T-cell (primary cell): ENCODE data around the gene FIBCD1. TPM values are rescaled to one million over a fixed set of nuclear protein-coding genes. Genes with fewer than 3 reads are reported as not detected.

Experiments used
- ATAC-seq, 4 experiments: fragments of 200-7000 bp in 3 of 4; fragments of 150-1000 bp in 1 of 4; cut with Tn5 transposase; replicated peaks in 1 of 4; 1 replicate in 3 of 4; 2 replicates in 1 of 4; pipeline ENCODE4 v1.10.0; 2021; ENCODE audit warnings: moderate library complexity in 3 of 4, mild to moderate bottlenecking in 2 of 4, moderate number of reproducible peaks in 1 of 4
- CTCF ChIA-PET, 2 donors: fragments of 300-600 bp; sonication (Branson Sonifier 250); formaldehyde crosslinking; loops; one replicate each; lab custom pipeline; 2022; ENCODE audit warnings: antibody characterized with exemption in 2 of 2; lab: Charles Lee
- POLR2A ChIA-PET, 2 donors: fragments of 300-600 bp; sonication (Branson Sonifier 250); formaldehyde crosslinking; loops; one replicate each; lab custom pipeline; 2022; ENCODE audit warnings: antibody characterized with exemption in 2 of 2; lab: Charles Lee
- DNase-seq, 35 experiments: peaks; one replicate each; pipeline versions ENCODE4 v3.0.0 to v3.0.0-alpha.2; 2013 to 2023
- H3K27ac ChIP-seq: one replicate; pipeline ENCODE4 v1.5.1; 2013; ENCODE audit warnings: low read length
- H3K27me3 ChIP-seq, 2 experiments: replicated peaks in 1 of 2; 1 replicate in 1 of 2; 2 replicates in 1 of 2; pipeline versions ENCODE4 v1.6.1 to v1.7.0; 2013; ENCODE audit warnings: low read length in 1 of 2, mixed read lengths in 1 of 2; ENCODE audit not compliant: control insufficient read depth in 2 of 2, insufficient read depth in 2 of 2; ENCODE audit errors: extremely low read depth in 1 of 2
- H3K36me3 ChIP-seq, 2 donors: 1 replicate in 1 of 2; 2 replicates in 1 of 2; pipeline versions ENCODE4 v1.6.1 to v1.7.0; 2013; ENCODE audit warnings: low read length in 1 of 2; ENCODE audit not compliant: control insufficient read depth in 2 of 2, insufficient read depth in 1 of 2; ENCODE audit errors: extremely low read depth in 1 of 2
- H3K4me1 ChIP-seq, 2 experiments: 1 replicate in 1 of 2; 2 replicates in 1 of 2; pipeline versions ENCODE4 v1.6.1 to v1.7.0; 2013; ENCODE audit warnings: low read length in 2 of 2, mixed read lengths in 1 of 2; ENCODE audit not compliant: insufficient read depth in 2 of 2, control insufficient read depth in 1 of 2; ENCODE audit errors: extremely low read depth in 1 of 2
- H3K4me3 ChIP-seq, 2 donors: 1 replicate in 1 of 2; 2 replicates in 1 of 2; pipeline versions ENCODE4 v1.5.1 to v1.7.0; 2013; ENCODE audit warnings: mild to moderate bottlenecking in 2 of 2, low read length in 1 of 2, moderate library complexity in 1 of 2; ENCODE audit not compliant: control insufficient read depth in 1 of 2; ENCODE audit errors: extremely low read depth in 1 of 2
- H3K9me3 ChIP-seq: 2 replicates; pipeline ENCODE4 v1.7.0; 2013
- H3K27ac Mint-ChIP-seq, 2 donors: one replicate each; pipeline ENCODE4 v1.8.0; 2020 to 2021; ENCODE audit warnings: mild to moderate bottlenecking in 2 of 2, mixed read lengths in 2 of 2
- H3K27me3 Mint-ChIP-seq, 2 donors: one replicate each; pipeline ENCODE4 v1.8.0; 2021 to 2022; ENCODE audit warnings: mixed read lengths in 2 of 2
- H3K36me3 Mint-ChIP-seq: one replicate; pipeline ENCODE4 v1.8.0; 2021; ENCODE audit warnings: mixed read lengths
- H3K4me1 Mint-ChIP-seq, 3 donors: one replicate each; pipeline ENCODE4 v1.8.0; 2020 to 2022; ENCODE audit warnings: mixed read lengths in 3 of 3, mild to moderate bottlenecking in 1 of 3
- H3K4me3 Mint-ChIP-seq, 3 donors: one replicate each; pipeline ENCODE4 v1.8.0; 2020 to 2022; ENCODE audit warnings: mild to moderate bottlenecking in 3 of 3, mixed read lengths in 3 of 3, moderate library complexity in 3 of 3
- H3K9me3 Mint-ChIP-seq, 3 donors: one replicate each; pipeline ENCODE4 v1.8.0; 2020 to 2022; ENCODE audit warnings: mixed read lengths in 3 of 3
- WGBS: methylation state at CpG from one replicate; pipeline ENCODE4 v1.1.5; 2013; ENCODE audit warnings: missing lambda C conversion rate; ENCODE audit not compliant: insufficient coverage; 5-methylcytosine and 5-hydroxymethylcytosine counted together
- total RNA-seq, 35 experiments: library from RNA in 6 of 35; stranded (reverse) in 6 of 35; fragments of 120-200 nt in 1 of 35; gene quantifications; one replicate each; pipeline versions ENCODE4 v1.2.1 to v1.2.4 and lab custom pipeline; 2013 to 2026

Gene FIBCD1
- total RNA-seq, 5 donors from 2014 or later (not counting 1 experiment from before 2014, with no cell fraction given) = not detected

- WGBS = 96% methylated on average over 40 of the region's 47 CpGs
- H3K9me3 ChIP-seq = no peaks in the 10 kb centered on the region
- peaks cover 7 to 53% of the 10 kb centered on the region in 2 donors for H3K36me3 ChIP-seq
- ATAC-seq = no peak
- Mint-ChIP-seq H3K27me3 (no peaks in the 10 kb centered on the region), H3K36me3 (peaks cover 43% of the 10 kb centered on the region), H3K9me3 (no peaks in the 10 kb centered on the region), H3K27ac (no peak overlapping the region), H3K4me3 (no peak overlapping the region), H3K4me1 (no peaks in the 10 kb centered on the region)
- H3K4me1 ChIP-seq = no peaks in the 10 kb centered on the region
- H3K4me3 ChIP-seq = no peak overlapping the region
- H3K27me3 ChIP-seq = no peaks in the 10 kb centered on the region
- ChIA-PET POLR2A (no interaction called here), CTCF (no interaction called here)
- H3K27ac ChIP-seq = no peak overlapping the region
- DNase-seq = no peak
Observed at GRCh38 chr9:130884542-130885483, 54.2 kb downstream of the FIBCD1 start.

- no peaks in the 10 kb centered on the region for H3K4me1 ChIP-seq
- CTCF ChIA-PET = no interaction called here
- no peaks in the 10 kb centered on the region for H3K9me3 ChIP-seq
- Mint-ChIP-seq H3K36me3 (peaks cover 50% of the 10 kb centered on the region), H3K4me1 (no peaks in the 10 kb centered on the region), H3K27me3 (no peaks in the 10 kb centered on the region), H3K27ac (no peak overlapping the region), H3K9me3 (no peaks in the 10 kb centered on the region), H3K4me3 (no peak overlapping the region)
- whole genome bisulfite sequencing = 96% methylated on average over 18 of the region's 25 CpGs
- POLR2A ChIA-PET = no interaction called here
- no peaks in the 10 kb centered on the region for H3K27me3 ChIP-seq
- peaks cover 7 to 60% of the 10 kb centered on the region in 2 donors for H3K36me3 ChIP-seq
- H3K4me3 ChIP-seq = no peak overlapping the region
- H3K27ac ChIP-seq = no peak overlapping the region
- ATAC-seq (no peak), DNase-seq (no peak)
Observed at GRCh38 chr9:130884111-130884531, 54.9 kb downstream of the FIBCD1 start.

DNA sequence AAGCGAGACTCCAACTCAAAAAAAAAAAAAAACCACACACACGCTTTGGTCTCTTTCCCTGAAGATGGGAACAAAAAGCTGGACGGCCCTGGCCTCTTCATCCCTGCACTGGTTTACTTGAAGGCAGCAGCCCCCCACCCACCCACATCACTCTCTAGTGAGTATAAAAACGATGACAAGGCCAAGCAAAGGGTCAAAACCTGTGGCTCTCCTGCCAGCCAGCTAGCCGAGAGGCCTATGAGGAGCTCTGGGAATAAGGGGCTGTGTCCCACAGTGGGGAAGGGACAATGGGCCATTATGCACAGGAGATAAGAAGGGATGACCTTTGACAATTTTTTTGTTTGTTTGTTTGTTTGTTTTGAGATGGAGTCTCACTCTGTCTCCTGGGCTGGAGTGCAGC lies 55.6 kb downstream of the FIBCD1 start:
- no peaks in the 10 kb centered on the region for H3K4me1 ChIP-seq
- no peaks in the 10 kb centered on the region for H3K27me3 Mint-ChIP-seq
- no peaks in the 10 kb centered on the region for H3K27me3 ChIP-seq
- no peaks in the 10 kb centered on the region for H3K9me3 Mint-ChIP-seq
- 100% methylated on average over 2 of the region's 5 CpGs for WGBS
- H3K27ac ChIP-seq = no peak overlapping the region
- no peaks in the 10 kb centered on the region for H3K4me1 Mint-ChIP-seq
- ATAC-seq = no peak
- H3K4me3 ChIP-seq = no peak overlapping the region
- H3K27ac Mint-ChIP-seq = no peak overlapping the region
- DNase-seq = no peak
- ChIA-PET CTCF (no interaction called here), POLR2A (no interaction called here)
- peaks cover 4 to 61% of the 10 kb centered on the region in 2 donors for H3K36me3 ChIP-seq
- no peak overlapping the region for H3K4me3 Mint-ChIP-seq
- no peaks in the 10 kb centered on the region for H3K9me3 ChIP-seq
- H3K36me3 Mint-ChIP-seq = peaks cover 52% of the 10 kb centered on the region

- Mint-ChIP-seq H3K36me3 (peaks cover 53% of the 10 kb centered on the region), H3K9me3 (no peaks in the 10 kb centered on the region), H3K27ac (no peak overlapping the region), H3K4me1 (no peaks in the 10 kb centered on the region), H3K27me3 (no peaks in the 10 kb centered on the region), H3K4me3 (no peak overlapping the region)
- no peak for ATAC-seq
- POLR2A ChIA-PET = no interaction called here
- H3K27me3 ChIP-seq = no peaks in the 10 kb centered on the region
- H3K27ac ChIP-seq = no peak overlapping the region
- H3K4me1 ChIP-seq = no peaks in the 10 kb centered on the region
- CTCF ChIA-PET = no interaction called here
- peaks cover 8 to 60% of the 10 kb centered on the region in 2 donors for H3K36me3 ChIP-seq
- no peaks in the 10 kb centered on the region for H3K9me3 ChIP-seq
- H3K4me3 ChIP-seq = no peak overlapping the region
- DNase-seq = no peak
- 98% methylated on average over 6 of the region's 15 CpGs for WGBS
Observed at GRCh38 chr9:130882696-130883225, 56.3 kb downstream of the FIBCD1 start.

- no peak for DNase-seq
- H3K9me3 ChIP-seq = no peaks in the 10 kb centered on the region
- CTCF ChIA-PET = no interaction called here
- no peak overlapping the region for H3K27ac ChIP-seq
- H3K9me3 Mint-ChIP-seq = no peaks in the 10 kb centered on the region
- no peak overlapping the region for H3K27ac Mint-ChIP-seq
- peaks cover 51% of the 10 kb centered on the region for H3K36me3 Mint-ChIP-seq
- no peaks in the 10 kb centered on the region for H3K4me1 ChIP-seq
- H3K27me3 Mint-ChIP-seq = no peaks in the 10 kb centered on the region
- POLR2A ChIA-PET = no interaction called here
- peaks cover 8 to 55% of the 10 kb centered on the region in 2 donors for H3K36me3 ChIP-seq
- no peaks in the 10 kb centered on the region for H3K27me3 ChIP-seq
- no peaks in the 10 kb centered on the region for H3K4me1 Mint-ChIP-seq
- WGBS = no CpG with 5 or more reads among the region's 6 CpGs
- H3K4me3 Mint-ChIP-seq = no peak overlapping the region
- no peak overlapping the region for H3K4me3 ChIP-seq
- ATAC-seq = no peak
Observed at GRCh38 chr9:130881516-130881915, 57.5 kb downstream of the FIBCD1 start.

GRCh38 chr9:130880599-130881220 lies 58.3 kb downstream of the FIBCD1 start:
- ATAC-seq (no peak), DNase-seq (no peak)
- ChIA-PET POLR2A (no interaction called here), CTCF (no interaction called here)
- no peaks in the 10 kb centered on the region for H3K27me3 Mint-ChIP-seq
- Histone ChIP-seq H3K9me3 (no peaks in the 10 kb centered on the region), H3K36me3 (peaks cover 8 to 55% of the 10 kb centered on the region in 2 donors), H3K4me3 (no peak overlapping the region), H3K27ac (no peak overlapping the region), H3K4me1 (no peaks in the 10 kb centered on the region), H3K27me3 (no peaks in the 10 kb centered on the region)
- WGBS = 98% methylated on average over 13 of the region's 16 CpGs
- H3K9me3 Mint-ChIP-seq = no peaks in the 10 kb centered on the region
- peaks cover 50% of the 10 kb centered on the region for H3K36me3 Mint-ChIP-seq
- H3K27ac Mint-ChIP-seq = no peak overlapping the region
- no peaks in the 10 kb centered on the region for H3K4me1 Mint-ChIP-seq
- H3K4me3 Mint-ChIP-seq = no peak overlapping the region
